Prostate gland (tissue), 2 donors: ENCODE measurements around the gene CETN3.

Experiments used
- POLR2A ChIP-seq: fragments of 450-650 bp; IDR thresholded peaks from one replicate; pipeline ENCODE4 v1.6.1; 2016; ENCODE audit warnings: antibody characterized with exemption, mild to moderate bottlenecking
- TF ChIP-seq, protein P1 (sequence below), 4 experiments: fragments of 200-600 bp in 2 of 4; fragments of 450-650 bp in 2 of 4; sonication (generic) in 2 of 4; IDR thresholded peaks; 1 replicate in 3 of 4; 2 replicates in 1 of 4; pipeline ENCODE4 v1.5.1; 2016 to 2019; ENCODE audit warnings: antibody characterized with exemption in 4 of 4, mild to moderate bottlenecking in 2 of 4, moderate library complexity in 2 of 4

GRCh38 chr5:90384389-90384788 is 25.2 kb downstream of the CETN3 start:
- TF ChIP-seq, protein P1, sequence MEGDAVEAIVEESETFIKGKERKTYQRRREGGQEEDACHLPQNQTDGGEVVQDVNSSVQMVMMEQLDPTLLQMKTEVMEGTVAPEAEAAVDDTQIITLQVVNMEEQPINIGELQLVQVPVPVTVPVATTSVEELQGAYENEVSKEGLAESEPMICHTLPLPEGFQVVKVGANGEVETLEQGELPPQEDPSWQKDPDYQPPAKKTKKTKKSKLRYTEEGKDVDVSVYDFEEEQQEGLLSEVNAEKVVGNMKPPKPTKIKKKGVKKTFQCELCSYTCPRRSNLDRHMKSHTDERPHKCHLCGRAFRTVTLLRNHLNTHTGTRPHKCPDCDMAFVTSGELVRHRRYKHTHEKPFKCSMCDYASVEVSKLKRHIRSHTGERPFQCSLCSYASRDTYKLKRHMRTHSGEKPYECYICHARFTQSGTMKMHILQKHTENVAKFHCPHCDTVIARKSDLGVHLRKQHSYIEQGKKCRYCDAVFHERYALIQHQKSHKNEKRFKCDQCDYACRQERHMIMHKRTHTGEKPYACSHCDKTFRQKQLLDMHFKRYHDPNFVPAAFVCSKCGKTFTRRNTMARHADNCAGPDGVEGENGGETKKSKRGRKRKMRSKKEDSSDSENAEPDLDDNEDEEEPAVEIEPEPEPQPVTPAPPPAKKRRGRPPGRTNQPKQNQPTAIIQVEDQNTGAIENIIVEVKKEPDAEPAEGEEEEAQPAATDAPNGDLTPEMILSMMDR (IDR thresholded peaks at IDR 0.05), result no peak
- no peak for TF ChIP-seq POLR2A
